Measurements from ENCODE around the gene NUDT14. TPM values are rescaled to one million over a fixed set of nuclear protein-coding genes. Genes with fewer than 3 reads are reported as not detected.
A peak's percentile ranks its signal among the peaks of the same experiment; 100 is the strongest.

Gene NUDT14
- total RNA-seq, 1 experiment from 2014 or later, result 30.1 TPM

- no peaks in the 10 kb centered on the region for H3K9me2 ChIP-seq (replicated peaks; ENCODE audit: insufficient read depth, low read length)
- H3K4me1 ChIP-seq (ENCODE audit: low read length), result no peaks in the 10 kb centered on the region
- no peaks in the 10 kb centered on the region for H3K9me3 ChIP-seq (ENCODE audit: low read length)
- H3K9ac ChIP-seq (ENCODE audit: low read length), result no peak overlapping the region
- no peaks in the 10 kb centered on the region for H3K79me2 ChIP-seq (ENCODE audit: low read length)
- no peak overlapping the region for H3K27ac ChIP-seq (ENCODE audit: low read length)
- H3K36me3 ChIP-seq (ENCODE audit: insufficient read depth, low read length), result no peaks in the 10 kb centered on the region
- H3K27me3 ChIP-seq (ENCODE audit: low read length), result no peaks in the 10 kb centered on the region
- H4K20me1 ChIP-seq (ENCODE audit: insufficient read depth, low read depth, low read length), result peaks cover 19% of the 10 kb centered on the region; the same call in 1 of the 2 replicates
- H3K4me3 ChIP-seq (ENCODE audit: low read length), result no peak overlapping the region
- DNase-seq, result no peak
- no peak overlapping the region for H3K4me2 ChIP-seq (ENCODE audit: low read depth, low read length, poor library complexity, severe bottlenecking)
- no peak overlapping the region for H2AFZ ChIP-seq (ENCODE audit: low read length)
Measured at GRCh38 chr14:105209091-105209490, 28.0 kb upstream of the NUDT14 start.

DNA sequence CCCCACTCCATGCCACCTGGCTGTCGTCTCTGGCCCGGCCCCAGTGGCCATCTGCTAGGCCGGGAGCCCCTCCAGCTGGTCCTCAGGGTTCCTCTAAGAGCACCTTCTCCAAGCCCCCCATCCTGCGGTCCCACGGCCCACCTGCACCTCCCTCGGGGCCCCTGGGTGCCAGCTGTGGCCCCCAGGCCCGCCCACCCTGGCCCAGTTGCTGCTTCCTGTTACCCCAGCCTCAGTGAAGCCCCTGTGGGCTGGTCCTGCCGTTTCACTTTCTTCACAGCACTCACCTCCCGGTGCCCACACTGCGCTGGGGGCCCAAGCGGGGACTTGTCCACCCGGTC lies 27.6 kb upstream of the NUDT14 start:
- no peak overlapping the region for H3K4me3 ChIP-seq (ENCODE audit: low read length)
- H4K20me1 ChIP-seq (ENCODE audit: insufficient read depth, low read depth, low read length), result peaks cover 23% of the 10 kb centered on the region; the same call in 1 of the 2 replicates
- DNase-seq, result no peak
- H3K79me2 ChIP-seq (ENCODE audit: low read length), result no peaks in the 10 kb centered on the region
- H3K27ac ChIP-seq (ENCODE audit: low read length), result no peak overlapping the region
- H3K4me2 ChIP-seq (ENCODE audit: low read depth, low read length, poor library complexity, severe bottlenecking), result no peak overlapping the region
- no peak overlapping the region for H2AFZ ChIP-seq (ENCODE audit: low read length)
- H3K36me3 ChIP-seq (ENCODE audit: insufficient read depth, low read length), result no peaks in the 10 kb centered on the region
- H3K9ac ChIP-seq (ENCODE audit: low read length), result no peak overlapping the region
- no peaks in the 10 kb centered on the region for H3K9me3 ChIP-seq (ENCODE audit: low read length)
- H3K4me1 ChIP-seq (ENCODE audit: low read length), result no peaks in the 10 kb centered on the region
- no peaks in the 10 kb centered on the region for H3K9me2 ChIP-seq (replicated peaks; ENCODE audit: insufficient read depth, low read length)
- H3K27me3 ChIP-seq (ENCODE audit: low read length), result no peaks in the 10 kb centered on the region

DNA sequence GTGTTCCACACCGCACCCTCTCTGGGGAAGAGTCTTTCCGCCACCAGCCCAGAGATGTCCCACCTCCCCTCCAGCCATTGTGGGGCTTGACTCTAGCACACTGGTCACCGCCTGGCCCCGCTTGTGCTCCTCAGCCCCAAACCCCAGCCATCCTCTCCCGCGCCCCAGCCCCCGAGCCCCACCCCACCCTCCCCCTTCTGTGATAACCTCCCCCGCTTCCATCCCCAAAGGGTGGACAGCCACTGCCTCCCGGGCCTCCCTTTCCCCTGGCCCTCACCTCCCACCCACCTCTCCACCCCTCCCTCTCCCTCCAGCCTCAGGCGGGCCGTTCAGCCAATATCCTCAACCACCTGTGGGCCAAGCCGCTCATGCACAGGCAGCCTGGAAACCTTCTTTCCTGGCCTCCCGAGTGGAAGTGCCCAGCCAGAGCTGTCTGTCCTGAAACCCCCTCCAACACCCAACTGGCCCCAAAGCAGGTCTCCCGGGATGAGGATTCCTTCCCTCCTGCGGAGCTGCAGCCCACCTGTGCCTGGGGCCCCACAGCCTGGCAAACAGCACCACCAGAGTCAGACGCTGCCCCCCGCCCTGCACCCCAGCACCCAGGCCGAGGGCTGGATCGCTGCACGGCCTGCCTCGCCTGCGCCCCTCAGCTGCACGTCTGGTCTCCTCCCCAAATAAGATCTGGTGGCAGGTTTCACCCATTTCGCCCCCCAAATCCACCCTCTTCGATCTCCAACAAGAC lies 27.1 kb upstream of the NUDT14 start:
- Histone ChIP-seq H3K9me3 (ENCODE audit: low read length) (no peaks in the 10 kb centered on the region), H3K27me3 (ENCODE audit: low read length) (no peaks in the 10 kb centered on the region), H3K4me2 (ENCODE audit: low read depth, low read length, poor library complexity, severe bottlenecking) (no peak overlapping the region), H3K4me1 (ENCODE audit: low read length) (no peaks in the 10 kb centered on the region), H3K36me3 (ENCODE audit: insufficient read depth, low read length) (no peaks in the 10 kb centered on the region), H3K79me2 (ENCODE audit: low read length) (no peaks in the 10 kb centered on the region), H2AFZ (ENCODE audit: low read length) (no peak overlapping the region), H3K9me2 (replicated peaks; ENCODE audit: insufficient read depth, low read length) (no peaks in the 10 kb centered on the region), H3K4me3 (ENCODE audit: low read length) (no peak overlapping the region), H4K20me1 (ENCODE audit: insufficient read depth, low read depth, low read length) (peaks cover 24% of the 10 kb centered on the region; the same call in 1 of the 2 replicates), H3K9ac (ENCODE audit: low read length) (no peak overlapping the region), H3K27ac (ENCODE audit: low read length) (no peak overlapping the region)
- DNase-seq, result no peak

- H4K20me1 ChIP-seq (ENCODE audit: insufficient read depth, low read depth, low read length), result peaks cover 28% of the 10 kb centered on the region; the same call in 1 of the 2 replicates
- H3K36me3 ChIP-seq (ENCODE audit: insufficient read depth, low read length), result no peaks in the 10 kb centered on the region
- no peaks in the 10 kb centered on the region for H3K27me3 ChIP-seq (ENCODE audit: low read length)
- no peaks in the 10 kb centered on the region for H3K9me2 ChIP-seq (replicated peaks; ENCODE audit: insufficient read depth, low read length)
- DNase-seq, result peak; percentile 68
- H3K27ac ChIP-seq (ENCODE audit: low read length), result no peak overlapping the region
- no peak overlapping the region for H3K4me3 ChIP-seq (ENCODE audit: low read length)
- H3K79me2 ChIP-seq (ENCODE audit: low read length), result no peaks in the 10 kb centered on the region
- no peaks in the 10 kb centered on the region for H3K4me1 ChIP-seq (ENCODE audit: low read length)
- no peak overlapping the region for H2AFZ ChIP-seq (ENCODE audit: low read length)
- no peak overlapping the region for H3K9ac ChIP-seq (ENCODE audit: low read length)
- H3K9me3 ChIP-seq (ENCODE audit: low read length), result no peaks in the 10 kb centered on the region
- H3K4me2 ChIP-seq (ENCODE audit: low read depth, low read length, poor library complexity, severe bottlenecking), result no peak overlapping the region
Measured at GRCh38 chr14:105207460-105207901, 26.4 kb upstream of the NUDT14 start.

DNA sequence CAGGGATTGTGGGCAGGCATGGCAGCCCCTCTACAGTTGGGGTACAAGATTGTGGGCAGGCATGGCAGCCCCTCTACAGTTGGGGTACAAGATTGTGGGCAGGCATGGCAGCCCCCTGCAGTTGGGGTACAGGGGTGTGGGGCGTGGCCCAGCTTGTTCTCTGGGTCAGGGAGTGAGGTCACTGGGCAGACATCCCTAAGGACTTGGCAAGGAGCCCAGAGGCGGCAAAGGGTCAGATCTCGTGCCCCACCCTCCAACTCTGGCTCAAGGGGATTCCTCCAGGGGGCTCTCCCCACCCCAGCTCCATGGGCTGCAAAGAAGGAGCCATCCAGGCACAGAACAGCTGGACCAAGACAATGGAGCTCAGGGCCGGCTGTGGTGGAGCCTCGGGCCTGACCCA lies 25.8 kb upstream of the NUDT14 start:
- Histone ChIP-seq H3K9me3 (ENCODE audit: low read length) (no peaks in the 10 kb centered on the region), H3K27me3 (ENCODE audit: low read length) (no peaks in the 10 kb centered on the region), H3K4me1 (ENCODE audit: low read length) (no peaks in the 10 kb centered on the region), H4K20me1 (ENCODE audit: insufficient read depth, low read depth, low read length) (peaks cover 30% of the 10 kb centered on the region; the same call in 1 of the 2 replicates), H3K36me3 (ENCODE audit: insufficient read depth, low read length) (no peaks in the 10 kb centered on the region), H3K79me2 (ENCODE audit: low read length) (no peaks in the 10 kb centered on the region), H2AFZ (ENCODE audit: low read length) (no peak overlapping the region), H3K9me2 (replicated peaks; ENCODE audit: insufficient read depth, low read length) (no peaks in the 10 kb centered on the region), H3K9ac (ENCODE audit: low read length) (no peak overlapping the region), H3K27ac (ENCODE audit: low read length) (no peak overlapping the region), H3K4me2 (ENCODE audit: low read depth, low read length, poor library complexity, severe bottlenecking) (no peak overlapping the region), H3K4me3 (ENCODE audit: low read length) (no peak overlapping the region)
- no peak for DNase-seq

DNA sequence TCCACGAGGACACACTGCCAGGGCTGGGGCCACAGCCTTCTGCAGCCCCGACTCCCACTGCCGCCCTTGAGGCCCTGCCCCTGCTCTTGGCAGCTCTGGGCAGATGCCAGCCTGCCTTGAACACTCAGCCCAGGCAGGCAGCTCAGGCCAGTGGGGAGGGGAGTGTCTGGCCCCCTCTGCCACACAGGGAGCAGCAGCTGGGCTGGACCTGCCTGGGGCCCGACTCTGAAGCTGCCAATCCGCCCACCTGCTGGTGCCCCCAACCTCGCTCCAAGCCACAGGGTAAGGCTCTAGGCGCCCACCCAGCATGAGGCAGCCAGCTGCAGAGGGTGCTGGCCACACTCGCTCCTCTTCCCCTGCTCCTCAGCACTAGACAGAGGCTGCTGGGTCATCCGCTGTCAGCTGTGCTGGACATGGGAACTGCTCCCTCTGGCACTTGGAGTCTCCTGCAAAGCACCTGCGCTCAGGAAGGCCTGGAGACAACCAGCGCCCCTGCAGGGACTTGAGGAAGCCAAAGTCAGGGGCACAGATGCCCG lies 24.6 kb upstream of the NUDT14 start:
- no peak overlapping the region for H3K4me2 ChIP-seq (ENCODE audit: low read depth, low read length, poor library complexity, severe bottlenecking)
- no peaks in the 10 kb centered on the region for H3K9me2 ChIP-seq (replicated peaks; ENCODE audit: insufficient read depth, low read length)
- DNase-seq, result no peak
- H3K4me1 ChIP-seq (ENCODE audit: low read length), result no peaks in the 10 kb centered on the region
- H4K20me1 ChIP-seq (ENCODE audit: insufficient read depth, low read depth, low read length), result peaks cover 30% of the 10 kb centered on the region; the same call in 1 of the 2 replicates
- H3K27ac ChIP-seq (ENCODE audit: low read length), result no peak overlapping the region
- no peaks in the 10 kb centered on the region for H3K9me3 ChIP-seq (ENCODE audit: low read length)
- H3K36me3 ChIP-seq (ENCODE audit: insufficient read depth, low read length), result no peaks in the 10 kb centered on the region
- no peak overlapping the region for H3K9ac ChIP-seq (ENCODE audit: low read length)
- no peaks in the 10 kb centered on the region for H3K79me2 ChIP-seq (ENCODE audit: low read length)
- H3K27me3 ChIP-seq (ENCODE audit: low read length), result no peaks in the 10 kb centered on the region
- H3K4me3 ChIP-seq (ENCODE audit: low read length), result no peak overlapping the region
- no peak overlapping the region for H2AFZ ChIP-seq (ENCODE audit: low read length)

DNA sequence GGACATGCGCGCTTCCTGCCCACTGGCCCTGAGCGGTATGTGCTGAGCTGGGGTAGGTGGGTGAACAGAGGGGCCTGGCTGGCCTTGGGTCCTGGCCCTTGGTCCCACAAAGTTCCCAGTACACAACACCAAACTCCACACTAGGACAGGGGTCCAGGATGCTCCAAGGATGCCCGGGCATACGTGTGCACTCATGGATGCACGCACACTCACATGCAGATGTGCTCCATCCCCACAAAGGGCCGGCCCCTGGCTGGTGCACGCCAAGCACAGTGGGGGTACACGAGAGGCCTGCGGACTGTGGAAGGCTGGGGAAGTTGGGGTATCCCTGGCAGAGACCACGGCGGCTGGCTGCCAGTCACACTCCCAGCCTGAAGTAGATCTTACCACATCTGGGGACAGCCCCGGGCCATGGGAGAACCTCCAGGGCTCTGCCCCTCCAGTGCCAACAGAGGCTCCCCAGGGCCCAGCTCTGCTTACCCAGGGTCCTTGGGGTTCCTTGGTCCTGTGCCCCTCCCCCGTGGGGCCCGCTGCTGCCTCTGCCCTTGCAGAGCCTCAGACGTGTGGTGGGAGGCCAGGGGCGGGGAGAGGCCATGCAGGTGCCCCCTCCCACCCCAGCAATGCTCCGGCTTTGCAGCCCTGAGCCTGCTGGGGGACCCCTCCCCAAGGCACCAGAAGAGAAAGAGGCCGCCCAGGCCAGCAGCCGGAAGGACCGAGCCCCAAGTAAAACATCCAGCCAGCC lies 24.0 kb upstream of the NUDT14 start:
- no peak overlapping the region for H3K9ac ChIP-seq (ENCODE audit: low read length)
- no peak overlapping the region for H3K4me2 ChIP-seq (ENCODE audit: low read depth, low read length, poor library complexity, severe bottlenecking)
- no peaks in the 10 kb centered on the region for H3K79me2 ChIP-seq (ENCODE audit: low read length)
- H3K9me3 ChIP-seq (ENCODE audit: low read length), result no peaks in the 10 kb centered on the region
- H3K27ac ChIP-seq (ENCODE audit: low read length), result no peak overlapping the region
- H3K27me3 ChIP-seq (ENCODE audit: low read length), result no peaks in the 10 kb centered on the region
- H3K4me3 ChIP-seq (ENCODE audit: low read length), result no peak overlapping the region
- no peaks in the 10 kb centered on the region for H3K4me1 ChIP-seq (ENCODE audit: low read length)
- peaks cover 30% of the 10 kb centered on the region; the same call in 1 of the 2 replicates for H4K20me1 ChIP-seq (ENCODE audit: insufficient read depth, low read depth, low read length)
- no peaks in the 10 kb centered on the region for H3K9me2 ChIP-seq (replicated peaks; ENCODE audit: insufficient read depth, low read length)
- no peaks in the 10 kb centered on the region for H3K36me3 ChIP-seq (ENCODE audit: insufficient read depth, low read length)
- H2AFZ ChIP-seq (ENCODE audit: low read length), result no peak overlapping the region
- DNase-seq, result no peak

DNA sequence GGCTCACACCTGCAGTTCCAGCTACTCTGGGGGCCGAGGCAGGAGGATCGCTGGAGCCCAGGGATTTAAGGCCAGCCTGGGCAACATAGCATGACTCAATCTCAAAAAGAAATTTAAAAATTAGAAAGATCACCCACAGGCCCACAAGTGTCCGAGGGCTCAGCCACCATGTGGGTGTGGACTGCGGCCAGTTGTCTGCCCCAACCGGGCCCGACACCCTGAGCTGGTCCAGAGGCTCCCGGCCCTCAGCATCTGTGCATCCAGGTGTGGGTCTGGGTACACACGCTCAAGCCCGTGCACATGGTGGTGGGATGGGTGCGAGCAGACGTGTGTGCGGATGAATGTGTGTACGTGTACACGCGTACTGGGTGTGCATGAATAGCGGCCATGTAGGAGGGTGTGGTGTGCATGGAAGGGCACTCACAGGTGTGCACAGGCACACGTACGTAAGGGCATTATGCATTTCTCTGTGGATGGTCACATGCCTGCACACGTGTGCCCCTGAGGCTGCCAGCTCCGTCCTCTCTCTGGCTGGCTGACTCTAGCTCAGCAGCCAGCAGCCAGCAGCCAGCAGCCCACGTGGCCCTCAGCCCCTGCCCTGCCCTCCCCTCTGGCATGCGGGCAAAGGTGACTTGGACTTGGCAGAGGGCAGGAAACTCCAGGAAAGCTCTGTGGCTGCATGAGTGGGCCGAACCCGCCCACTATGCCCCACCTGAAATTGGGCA lies 23.3 kb upstream of the NUDT14 start:
- H3K9me3 ChIP-seq (ENCODE audit: low read length), result no peaks in the 10 kb centered on the region
- H3K27ac ChIP-seq (ENCODE audit: low read length), result no peak overlapping the region
- H4K20me1 ChIP-seq (ENCODE audit: insufficient read depth, low read depth, low read length), result peaks cover 26% of the 10 kb centered on the region; the same call in 1 of the 2 replicates
- no peaks in the 10 kb centered on the region for H3K9me2 ChIP-seq (replicated peaks; ENCODE audit: insufficient read depth, low read length)
- H3K9ac ChIP-seq (ENCODE audit: low read length), result no peak overlapping the region
- no peak for DNase-seq
- no peaks in the 10 kb centered on the region for H3K4me1 ChIP-seq (ENCODE audit: low read length)
- H3K27me3 ChIP-seq (ENCODE audit: low read length), result no peaks in the 10 kb centered on the region
- H3K36me3 ChIP-seq (ENCODE audit: insufficient read depth, low read length), result no peaks in the 10 kb centered on the region
- H3K4me2 ChIP-seq (ENCODE audit: low read depth, low read length, poor library complexity, severe bottlenecking), result no peak overlapping the region
- H2AFZ ChIP-seq (ENCODE audit: low read length), result no peak overlapping the region
- H3K79me2 ChIP-seq (ENCODE audit: low read length), result no peaks in the 10 kb centered on the region
- H3K4me3 ChIP-seq (ENCODE audit: low read length), result no peak overlapping the region

Data from Karpas-422 (cell line).